NT2/D1 (cell line): ENCODE measurements around the gene KIF1A.

Experiments used
- DNase-seq: peaks from one replicate; pipeline ENCODE4 v3.0.0-alpha.2; 2011; ENCODE audit warnings: low read depth, low spot score
- H3K27me3 ChIP-seq: 2 replicates; pipeline ENCODE4 v1.6.0; 2011; ENCODE audit warnings: mild to moderate bottlenecking; ENCODE audit not compliant: insufficient read length, insufficient read depth
- H3K36me3 ChIP-seq: 2 replicates; pipeline ENCODE4 v1.6.1; 2011; ENCODE audit warnings: mild to moderate bottlenecking, low read length, mixed read lengths; ENCODE audit not compliant: insufficient read depth, insufficient read length
- H3K4me1 ChIP-seq: 2 replicates; pipeline ENCODE4 v1.5.1; 2011; ENCODE audit not compliant: insufficient read depth, insufficient read length
- H3K4me3 ChIP-seq: 2 replicates; pipeline ENCODE4 v1.5.1; 2011; ENCODE audit warnings: low read depth; ENCODE audit not compliant: insufficient read length
- H3K9ac ChIP-seq: 2 replicates; pipeline ENCODE4 v1.6.0; 2011; ENCODE audit warnings: low read depth; ENCODE audit not compliant: insufficient read length
- H3K9me3 ChIP-seq: 2 replicates; pipeline ENCODE4 v1.5.1; 2011; ENCODE audit warnings: mild to moderate bottlenecking, low read length; ENCODE audit not compliant: insufficient read depth
- SUZ12 ChIP-seq: IDR thresholded peaks from 2 replicates; pipeline ENCODE4 v1.6.1; 2011; ENCODE audit not compliant: insufficient read length, insufficient read depth; ENCODE audit errors: extremely low read depth
- YY1 ChIP-seq: IDR thresholded peaks from 2 replicates; pipeline ENCODE4 v1.6.1; 2011; ENCODE audit not compliant: insufficient read length, insufficient read depth
- ZNF274 ChIP-seq: IDR thresholded peaks from 2 replicates; pipeline ENCODE4 v1.6.1; 2011; ENCODE audit warnings: mild to moderate bottlenecking, low read depth, low read length

Gene KIF1A

GRCh38 chr2:240732184-240732583 is 87.8 kb downstream of the KIF1A start:
- Histone ChIP-seq H3K9me3 (no peaks in the 10 kb centered on the region), H3K4me1 (peaks cover 13% of the 10 kb centered on the region), H3K4me3 (no peak overlapping the region), H3K36me3 (peaks cover 5% of the 10 kb centered on the region), H3K27me3 (no peaks in the 10 kb centered on the region), H3K9ac (no peak overlapping the region)
- no peak for DNase-seq
- TF ChIP-seq YY1 (no peak), ZNF274 (no peak), SUZ12 (no peak)

DNA sequence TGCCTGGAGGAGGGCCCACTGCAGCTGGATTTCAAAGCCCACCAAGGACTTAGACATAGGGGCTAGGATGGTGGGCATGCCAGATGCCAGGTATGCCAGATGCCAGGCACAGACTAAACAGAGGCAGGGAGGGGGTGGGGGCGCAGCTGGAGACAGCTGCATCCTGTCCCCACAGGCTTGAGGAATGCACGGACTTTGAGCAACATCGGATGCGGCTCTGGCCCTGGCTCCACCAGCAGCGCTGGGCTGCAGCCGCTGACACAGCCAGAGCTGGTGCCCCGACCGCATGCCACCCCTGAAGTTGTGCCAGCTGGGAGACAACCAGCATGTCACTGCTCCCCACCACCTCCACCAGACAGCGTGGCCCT is 88.9 kb downstream of the KIF1A start:
- DNase-seq, result no peak
- Histone ChIP-seq H3K4me3 (no peak overlapping the region), H3K27me3 (no peaks in the 10 kb centered on the region), H3K4me1 (peaks cover 13% of the 10 kb centered on the region), H3K36me3 (no peaks in the 10 kb centered on the region), H3K9ac (peak overlapping the region; percentile 39), H3K9me3 (no peaks in the 10 kb centered on the region)
- TF ChIP-seq SUZ12, result no peak
- no peak for TF ChIP-seq YY1
- TF ChIP-seq ZNF274, result no peak

DNA sequence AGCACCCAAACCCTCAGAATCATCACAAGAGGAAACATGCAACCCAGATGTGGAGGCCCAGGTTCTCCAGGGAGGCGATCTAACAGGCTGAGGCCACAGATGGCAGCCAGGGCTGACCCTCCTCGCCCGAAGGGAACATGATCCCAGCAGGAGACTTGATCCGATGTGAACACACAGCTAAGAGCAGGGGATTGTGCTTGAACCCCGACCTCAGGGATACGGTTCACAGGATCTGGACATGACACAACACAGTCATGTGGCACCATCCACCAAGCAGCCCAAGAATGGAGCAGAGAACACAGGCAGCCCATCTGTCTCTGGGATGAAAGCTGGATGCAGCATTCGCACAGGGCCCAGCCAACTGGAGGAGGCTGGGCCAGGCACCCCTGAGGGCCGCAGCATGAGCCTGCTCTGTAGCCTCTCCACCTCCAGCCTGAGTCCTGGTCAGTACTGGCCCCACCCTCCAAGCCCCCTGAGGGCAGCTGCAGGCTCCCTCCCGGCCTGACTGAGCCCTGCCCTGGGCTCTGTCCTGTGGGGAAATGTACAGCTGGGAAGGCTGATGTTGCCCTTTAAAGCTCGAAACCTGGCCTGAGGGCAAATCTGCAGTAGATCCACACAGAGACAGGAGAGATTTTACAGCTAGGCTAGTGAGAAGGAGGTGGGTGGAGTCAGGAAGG is 89.4 kb downstream of the KIF1A start:
- no peak overlapping the region for H3K9ac ChIP-seq
- no peak for TF ChIP-seq SUZ12
- TF ChIP-seq ZNF274, result no peak
- no peak for TF ChIP-seq YY1
- no peaks in the 10 kb centered on the region for H3K9me3 ChIP-seq
- no peak for DNase-seq
- H3K36me3 ChIP-seq, result no peaks in the 10 kb centered on the region
- no peaks in the 10 kb centered on the region for H3K27me3 ChIP-seq
- peaks cover 12% of the 10 kb centered on the region for H3K4me1 ChIP-seq
- no peak overlapping the region for H3K4me3 ChIP-seq

DNA sequence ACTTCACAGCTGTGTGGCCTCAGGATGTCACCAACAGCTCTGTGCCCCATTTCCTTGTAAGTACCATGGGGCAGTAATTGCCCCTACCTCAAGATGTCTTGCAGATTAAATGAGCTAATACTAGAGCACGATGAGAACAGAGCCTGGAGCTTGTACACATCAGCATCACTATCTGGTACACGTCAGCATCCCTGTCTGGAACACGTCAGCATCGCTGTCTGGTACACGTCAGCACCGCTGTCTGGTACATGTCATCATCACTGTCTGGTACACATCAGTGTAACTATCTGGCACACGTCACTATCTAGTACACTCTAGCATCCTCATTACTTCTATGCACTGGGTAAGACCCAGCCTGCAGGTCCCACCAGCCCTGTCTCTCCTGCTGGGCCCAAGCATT is 91.2 kb downstream of the KIF1A start:
- Histone ChIP-seq H3K9ac (no peak overlapping the region), H3K27me3 (no peaks in the 10 kb centered on the region), H3K36me3 (no peaks in the 10 kb centered on the region), H3K9me3 (no peaks in the 10 kb centered on the region), H3K4me3 (no peak overlapping the region), H3K4me1 (peaks cover 6% of the 10 kb centered on the region)
- no peak for DNase-seq
- TF ChIP-seq SUZ12, result no peak
- no peak for TF ChIP-seq ZNF274
- TF ChIP-seq YY1, result no peak

DNA sequence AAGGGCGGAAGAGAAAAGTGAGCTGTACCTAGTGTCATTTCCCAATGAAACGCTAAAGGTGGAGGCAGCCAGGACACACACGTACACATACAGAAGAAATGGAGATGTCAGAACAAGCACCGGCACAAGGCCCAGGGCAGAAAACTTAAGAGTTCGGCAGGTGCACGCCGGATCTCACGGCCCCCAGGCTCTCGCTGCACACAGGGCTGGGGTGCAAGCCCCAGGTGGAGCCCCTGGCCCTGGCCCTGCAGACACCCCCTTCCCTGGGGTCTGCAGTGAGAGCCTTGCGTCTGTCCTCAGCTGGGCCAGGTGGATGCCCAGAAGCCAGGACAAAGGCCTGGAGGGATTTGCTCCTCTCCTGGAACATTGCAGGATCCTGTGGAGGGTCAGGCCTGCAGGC is 91.7 kb downstream of the KIF1A start:
- H3K36me3 ChIP-seq, result no peaks in the 10 kb centered on the region
- H3K27me3 ChIP-seq, result no peaks in the 10 kb centered on the region
- peaks cover 6% of the 10 kb centered on the region for H3K4me1 ChIP-seq
- DNase-seq, result no peak
- TF ChIP-seq YY1, result no peak
- H3K9ac ChIP-seq, result no peak overlapping the region
- no peak overlapping the region for H3K4me3 ChIP-seq
- no peaks in the 10 kb centered on the region for H3K9me3 ChIP-seq

GRCh38 chr2:240727913-240728312 is 92.1 kb downstream of the KIF1A start:
- H3K36me3 ChIP-seq, result no peaks in the 10 kb centered on the region
- no peak overlapping the region for H3K4me3 ChIP-seq
- H3K9me3 ChIP-seq, result no peaks in the 10 kb centered on the region
- no peaks in the 10 kb centered on the region for H3K27me3 ChIP-seq
- H3K9ac ChIP-seq, result no peak overlapping the region
- TF ChIP-seq SUZ12, result no peak
- no peak for TF ChIP-seq YY1
- peaks cover 6% of the 10 kb centered on the region for H3K4me1 ChIP-seq
- no peak for DNase-seq

DNA sequence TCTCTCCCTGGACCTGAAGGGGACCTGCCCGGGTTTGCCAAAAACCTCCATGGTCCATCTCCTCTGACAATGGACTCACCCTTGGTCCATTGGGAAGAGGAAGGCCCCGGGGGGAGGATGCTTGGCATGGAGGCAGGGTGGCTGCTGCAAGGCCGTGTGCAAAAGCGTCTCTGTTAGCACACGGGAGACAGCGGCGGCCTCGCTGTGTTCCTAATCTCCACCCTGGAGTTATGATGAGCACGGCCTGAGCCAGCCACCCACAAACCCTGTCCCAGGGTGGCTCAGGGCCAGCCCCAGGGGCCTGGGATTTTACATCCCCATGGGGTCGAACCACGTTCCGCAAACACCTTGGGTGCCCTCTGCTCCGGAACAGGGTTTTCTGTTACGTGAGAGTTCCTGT is 92.6 kb downstream of the KIF1A start:
- TF ChIP-seq SUZ12 (no peak), ZNF274 (no peak), YY1 (no peak)
- no peaks in the 10 kb centered on the region for H3K36me3 ChIP-seq
- no peak overlapping the region for H3K4me3 ChIP-seq
- no peak for DNase-seq
- no peak overlapping the region for H3K9ac ChIP-seq
- no peaks in the 10 kb centered on the region for H3K27me3 ChIP-seq
- no peaks in the 10 kb centered on the region for H3K9me3 ChIP-seq
- peaks cover 6% of the 10 kb centered on the region for H3K4me1 ChIP-seq
